HG03342 (cell line): ENCODE results near the gene DPPA5.
A peak's percentile ranks its signal among the peaks of the same experiment; 100 is the strongest.
"Not testable (repeated sequence)": the region's sequence is repeated elsewhere in the genome, so short reads cannot be mapped to it uniquely, and the experiment has no call there.

Experiments
- ATAC-seq: cut with Tn5 transposase; IDR thresholded peaks from one replicate; pipeline ENCODE4 v1.9.1; 2021; ENCODE audit warnings: mild to moderate bottlenecking, moderate library complexity; ENCODE audit not compliant: unreplicated experiment

DPPA5 gene, protein sequence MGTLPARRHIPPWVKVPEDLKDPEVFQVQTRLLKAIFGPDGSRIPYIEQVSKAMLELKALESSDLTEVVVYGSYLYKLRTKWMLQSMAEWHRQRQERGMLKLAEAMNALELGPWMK

DNA sequence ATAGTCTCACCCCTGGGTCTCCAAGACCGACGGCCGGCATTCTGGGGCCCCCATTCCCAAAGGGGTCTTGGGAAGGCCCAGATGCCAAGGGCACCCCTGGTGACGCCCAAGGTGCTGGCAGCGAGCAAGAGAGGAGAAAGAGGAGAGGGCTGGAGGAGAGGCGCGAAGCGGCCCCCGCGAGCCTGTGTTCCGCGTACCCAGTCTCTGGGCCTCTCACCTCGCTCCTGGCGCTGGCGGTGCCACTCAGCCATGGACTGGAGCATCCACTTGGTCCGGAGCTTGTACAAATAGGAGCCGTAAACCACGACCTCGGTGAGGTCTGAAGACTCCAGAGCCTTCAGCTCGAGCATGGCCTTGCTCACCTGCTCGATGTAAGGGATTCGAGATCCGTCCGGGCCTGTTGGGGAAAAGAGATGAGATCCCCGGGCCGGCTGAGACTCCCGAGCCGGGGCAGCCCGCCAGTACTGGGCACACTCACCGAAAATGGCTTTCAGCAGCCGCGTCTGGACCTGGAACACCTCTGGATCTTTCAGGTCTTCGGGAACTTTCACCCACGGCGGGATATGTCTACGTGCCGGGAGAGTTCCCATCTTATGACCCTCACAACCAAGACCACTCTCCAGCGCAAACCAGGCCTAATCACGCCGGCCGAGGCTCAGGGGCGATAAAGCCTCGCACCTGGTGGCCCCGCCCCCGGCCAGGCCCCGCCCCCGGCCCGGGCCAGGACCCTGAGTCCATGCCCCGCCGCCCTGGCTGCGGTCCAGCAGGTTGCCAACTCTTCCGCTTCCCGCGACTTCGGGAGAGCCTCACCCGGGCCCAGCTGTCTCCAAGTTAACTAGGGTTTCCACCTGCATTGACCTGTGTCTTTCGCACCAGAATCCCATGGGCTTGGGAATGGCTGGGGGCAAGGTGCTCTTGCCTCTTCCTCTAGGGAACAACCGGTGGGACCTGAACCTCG is at the start of gene DPPA5:
TSS of gene DPPA5 (minus strand) at position 641 of the 958 bp plus-strand sequence. CDS start at position 590, 51 bp downstream.
- ATAC-seq: no peak

DNA sequence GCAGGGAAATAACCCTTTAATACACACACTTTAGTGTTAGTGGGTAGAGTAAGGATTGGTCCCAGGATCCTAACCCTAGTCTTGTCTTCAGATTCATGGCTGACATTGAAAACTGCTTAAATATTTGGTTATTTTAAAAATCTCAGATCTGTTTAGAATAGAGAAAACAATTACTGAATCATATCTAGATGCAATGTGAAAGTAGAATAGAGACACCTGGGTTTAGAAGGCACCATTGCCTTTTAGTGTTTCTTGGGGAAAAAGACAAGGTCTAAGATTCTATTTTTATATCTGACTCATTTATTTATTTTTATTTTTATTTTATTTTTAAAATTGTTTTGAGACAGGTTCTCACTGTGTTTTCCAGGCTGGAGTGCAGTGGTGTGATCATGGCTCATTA is 46.6 kb upstream of the DPPA5 start:
- no peak for ATAC-seq

DNA sequence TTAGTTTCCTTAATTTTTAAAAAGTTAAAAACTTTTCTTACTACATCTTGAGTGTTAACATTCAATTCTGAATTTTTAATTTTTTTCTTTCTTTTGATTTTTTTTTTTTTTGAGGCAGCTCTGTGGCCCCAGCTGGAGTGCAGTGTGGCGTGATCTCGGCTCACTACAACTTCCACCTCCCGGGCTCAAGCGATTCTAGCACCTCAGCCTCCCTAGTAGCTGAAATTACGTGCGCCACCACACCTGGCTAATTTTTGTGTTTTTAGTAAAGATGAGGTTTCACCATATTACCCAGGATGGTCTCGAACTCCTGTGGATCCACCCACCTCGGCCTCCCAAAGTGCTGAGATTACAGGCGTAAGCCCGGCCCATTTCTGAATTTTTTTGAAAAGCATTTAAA is 41.8 kb upstream of the DPPA5 start:
- no peak for ATAC-seq

DNA sequence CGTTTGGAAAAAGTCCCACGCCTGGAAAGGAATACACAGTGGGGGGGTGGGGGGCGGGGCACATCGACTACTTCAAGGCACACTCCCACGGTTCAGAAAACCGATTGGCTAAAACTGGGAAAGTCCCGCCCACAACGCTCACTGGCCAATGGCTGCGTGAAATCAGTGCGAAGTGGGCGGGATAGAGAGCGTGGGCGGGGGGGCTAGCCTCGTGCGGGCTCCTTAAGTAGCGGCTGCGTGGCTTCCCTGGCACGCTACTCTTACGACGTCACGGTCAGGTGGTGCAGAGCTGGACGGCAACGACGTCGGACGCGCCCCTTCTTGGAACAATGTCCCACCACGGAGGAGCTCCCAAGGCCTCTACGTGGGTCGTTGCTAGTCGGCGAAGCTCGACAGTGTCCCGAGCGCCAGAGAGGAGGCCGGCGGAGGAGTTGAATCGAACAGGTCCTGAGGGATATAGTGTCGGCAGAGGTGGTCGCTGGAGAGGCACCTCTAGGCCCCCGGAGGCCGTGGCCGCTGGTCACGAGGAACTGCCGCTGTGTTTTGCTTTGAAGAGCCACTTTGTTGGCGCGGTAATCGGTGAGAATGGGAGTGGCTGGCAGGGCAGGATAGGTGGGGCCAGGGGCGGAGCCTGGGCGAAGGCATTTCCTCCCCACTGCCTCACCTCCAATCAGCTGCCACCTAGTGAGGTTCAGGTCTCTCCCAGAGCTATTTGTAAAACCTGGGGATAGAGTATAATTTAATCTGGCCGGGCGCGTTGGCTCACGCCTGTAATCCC is 40.7 kb upstream of the DPPA5 start, which contains the start of gene DDX43:
TSS of gene DDX43 (plus strand) at position 252 of the 778 bp plus-strand sequence. CDS start at position 330, 78 bp downstream.
- no peak for ATAC-seq

DNA sequence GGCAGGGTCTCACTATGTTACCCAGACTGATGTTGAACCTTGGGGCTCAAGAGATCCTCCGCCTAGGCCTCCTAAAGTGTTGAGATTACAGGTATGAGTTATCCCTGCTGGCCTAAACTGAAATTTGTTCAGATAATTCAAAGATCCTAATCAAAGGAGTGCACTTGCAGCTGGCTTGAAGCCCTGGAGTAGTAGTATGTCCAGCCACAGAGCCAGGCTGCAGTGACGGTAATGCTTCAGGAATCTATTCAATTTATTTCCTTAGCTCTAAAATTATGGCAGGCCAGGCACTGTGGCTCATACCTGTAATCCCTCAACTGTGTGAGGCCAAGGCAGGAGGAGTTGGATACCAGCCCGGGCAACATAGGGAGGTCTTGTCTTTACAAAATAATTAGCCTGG is 39.2 kb upstream of the DPPA5 start:
- ATAC-seq: no peak

DNA sequence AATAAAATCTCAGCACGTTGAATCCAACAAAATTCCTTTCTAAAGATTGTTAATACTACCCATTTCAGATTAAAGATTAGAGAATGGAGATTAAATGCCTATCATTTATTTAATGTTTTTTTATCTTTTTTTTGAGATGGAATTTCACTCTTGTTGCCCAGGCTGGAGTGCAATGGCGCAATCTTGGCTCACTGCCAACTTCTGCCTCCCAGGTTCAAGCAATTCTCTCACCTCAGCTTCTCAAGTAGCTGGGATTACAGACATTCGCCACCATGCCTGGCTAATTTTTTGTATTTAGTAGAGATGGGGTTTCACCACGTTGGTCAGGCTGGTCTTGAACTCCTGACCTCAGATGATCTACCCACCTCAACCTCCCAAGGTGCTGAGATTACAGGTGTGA is 38.1 kb upstream of the DPPA5 start:
- not testable (repeated sequence) for ATAC-seq

DNA sequence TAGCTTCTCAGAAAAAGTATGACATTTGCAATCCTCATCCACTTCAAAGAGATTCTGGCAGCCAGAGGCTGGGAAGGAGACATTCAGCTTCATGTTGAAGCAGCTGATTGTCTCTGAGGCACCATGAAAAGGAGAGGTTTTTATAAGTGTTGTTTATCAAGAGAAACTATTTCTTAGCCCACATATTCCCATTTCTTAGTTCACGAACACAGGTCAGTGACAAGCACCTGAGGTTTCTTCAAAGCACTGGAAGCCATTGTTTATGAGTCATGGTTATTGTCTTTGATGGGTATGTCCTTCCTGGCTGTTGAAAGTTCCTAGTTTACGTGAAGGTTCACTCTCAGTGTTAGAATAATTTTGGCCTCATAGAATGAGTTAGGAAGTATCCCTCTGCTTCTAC is 37.6 kb upstream of the DPPA5 start:
- no peak for ATAC-seq

DNA sequence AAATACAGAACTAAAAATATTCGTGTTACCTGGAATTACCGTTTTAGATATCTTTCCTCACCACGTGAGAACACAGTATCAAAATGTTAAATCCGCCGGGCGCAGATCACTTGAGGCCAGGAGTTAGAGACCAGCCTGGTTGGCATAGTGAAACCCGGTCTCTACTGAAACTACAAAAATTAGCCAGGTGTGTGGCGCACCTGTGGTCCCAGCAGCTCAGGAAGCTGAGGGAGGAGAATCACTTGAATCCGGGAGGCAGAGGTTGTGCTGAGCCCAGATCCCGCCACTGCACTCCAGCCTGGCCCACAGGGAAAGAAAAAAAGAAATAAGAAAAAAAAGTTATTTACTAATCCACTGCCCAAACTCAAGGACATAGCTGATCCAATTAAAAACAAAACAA is 35.8 kb upstream of the DPPA5 start:
- no peak for ATAC-seq

DNA sequence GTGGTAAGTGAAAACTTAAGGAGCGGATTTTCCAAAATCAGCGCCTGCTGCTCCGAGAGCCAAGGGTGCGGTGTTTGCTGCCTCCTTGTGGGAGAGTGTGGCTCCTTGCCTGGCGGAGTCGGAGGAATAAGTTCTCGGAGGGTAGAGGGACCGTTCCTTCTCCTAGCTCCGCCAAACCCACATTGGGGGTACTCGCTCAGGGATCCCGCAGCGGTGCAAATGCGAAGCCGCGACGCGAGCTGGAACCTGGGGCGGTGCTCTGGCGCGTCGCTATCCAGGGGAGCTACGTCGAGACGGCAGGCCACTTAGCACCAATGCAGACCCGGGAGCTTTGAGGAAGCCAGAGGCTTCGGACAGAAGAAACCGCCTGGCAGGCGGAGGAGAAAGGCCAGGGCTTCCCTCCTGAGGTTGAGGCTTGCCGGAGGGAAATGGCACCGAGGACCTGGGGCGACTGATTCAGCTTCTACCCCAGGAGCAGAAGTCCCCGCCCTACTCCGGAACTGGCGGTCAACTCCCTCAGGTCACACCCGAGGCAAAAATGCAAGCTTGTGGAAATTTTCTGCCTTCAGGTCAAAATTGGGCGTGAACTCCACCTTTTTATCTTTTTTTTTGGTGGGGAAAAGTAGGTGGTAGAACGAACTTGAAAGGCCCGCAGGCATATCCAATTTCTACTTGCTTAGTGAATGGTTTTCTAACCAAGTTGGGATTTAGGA is 34.9 kb upstream of the DPPA5 start:
- ATAC-seq: peak; percentile 67

DNA sequence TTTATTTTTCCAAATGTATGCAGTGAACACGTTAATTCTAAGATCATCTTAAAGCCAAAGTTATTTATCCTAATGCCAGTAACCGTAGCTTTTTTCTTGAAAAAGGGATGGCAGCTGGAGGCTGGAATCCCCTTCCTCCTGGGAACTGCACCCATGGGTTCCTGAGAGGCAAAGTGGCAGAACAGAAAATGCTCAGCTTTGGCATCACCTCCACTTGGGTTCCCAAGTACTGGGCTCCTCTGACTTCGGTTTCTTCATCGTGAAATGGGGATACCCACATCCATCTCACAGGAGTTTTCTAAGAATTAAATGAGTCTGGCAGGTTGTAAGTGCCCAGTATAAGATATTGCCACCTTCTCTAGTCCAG is 34.3 kb upstream of the DPPA5 start:
- ATAC-seq: peak; percentile 15

DNA sequence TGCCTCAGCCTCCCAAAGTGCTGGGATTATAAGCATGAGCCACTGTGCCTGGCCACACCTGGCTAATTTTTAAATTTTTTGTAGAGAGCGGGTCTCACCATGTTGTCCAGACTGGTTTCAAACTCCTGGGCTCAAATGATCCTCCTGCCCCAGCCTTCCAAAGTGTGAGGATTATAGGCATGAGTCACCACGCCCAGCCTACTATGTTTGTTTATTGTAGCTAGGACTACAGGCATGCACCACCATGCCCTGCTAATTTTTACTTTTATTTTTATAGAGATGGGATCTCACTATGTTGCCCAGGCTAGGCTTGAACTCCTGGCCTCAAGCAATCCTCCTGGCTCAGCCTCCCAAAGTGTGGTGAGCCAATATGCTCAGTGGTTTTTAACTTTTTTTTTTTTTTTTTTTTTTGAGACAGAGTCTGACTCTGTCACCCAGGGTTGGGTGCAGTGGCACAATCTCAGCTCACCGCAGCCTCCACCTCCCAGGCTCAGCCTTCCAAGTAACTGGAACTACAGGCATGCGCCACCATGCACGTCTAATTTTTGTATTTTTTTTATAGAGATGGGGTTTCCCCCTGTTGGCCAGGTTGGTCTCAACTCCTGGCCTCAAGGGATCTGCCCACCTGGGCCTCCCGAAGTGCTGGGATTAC is 28.5 kb upstream of the DPPA5 start:
- no peak for ATAC-seq

DNA sequence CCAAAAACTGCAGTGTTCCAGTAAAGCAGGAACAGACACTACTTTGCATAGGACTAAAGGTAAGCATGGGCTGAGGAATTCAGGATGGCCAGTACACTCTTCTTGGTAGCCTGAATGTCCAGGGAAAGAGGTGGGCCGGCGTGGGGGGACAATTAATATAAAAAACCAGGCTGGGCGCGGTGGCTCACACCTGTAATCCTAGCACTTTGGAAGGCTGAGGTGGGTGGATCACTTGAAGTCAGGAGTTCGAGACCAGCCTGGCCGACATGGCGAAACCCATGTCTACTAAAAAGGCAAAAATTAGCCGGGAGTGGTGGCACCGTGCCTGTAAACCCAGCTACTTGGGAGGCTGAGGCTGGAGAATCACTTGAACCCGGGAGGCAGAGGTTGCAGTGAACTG is 27.5 kb upstream of the DPPA5 start:
- ATAC-seq: not testable (repeated sequence)

DNA sequence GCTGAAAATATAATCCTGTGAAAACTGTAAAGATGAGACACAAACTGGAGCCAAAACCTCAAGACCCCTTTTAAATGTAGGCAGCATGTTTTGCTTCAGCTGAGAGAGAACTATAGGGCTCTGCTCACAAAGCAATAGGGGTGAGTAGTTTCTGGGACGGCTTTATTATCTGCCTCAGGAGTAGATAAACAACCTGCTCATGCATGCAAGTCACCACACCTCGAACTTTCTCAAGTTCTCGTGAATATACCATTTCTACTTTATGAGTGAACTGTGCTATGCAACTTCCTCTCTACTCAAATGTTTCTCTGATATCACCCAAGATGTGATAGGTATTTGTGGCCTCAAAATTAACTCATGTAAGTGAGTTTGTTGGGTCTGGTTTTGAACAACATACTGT is 23.1 kb upstream of the DPPA5 start:
- ATAC-seq: no peak

DNA sequence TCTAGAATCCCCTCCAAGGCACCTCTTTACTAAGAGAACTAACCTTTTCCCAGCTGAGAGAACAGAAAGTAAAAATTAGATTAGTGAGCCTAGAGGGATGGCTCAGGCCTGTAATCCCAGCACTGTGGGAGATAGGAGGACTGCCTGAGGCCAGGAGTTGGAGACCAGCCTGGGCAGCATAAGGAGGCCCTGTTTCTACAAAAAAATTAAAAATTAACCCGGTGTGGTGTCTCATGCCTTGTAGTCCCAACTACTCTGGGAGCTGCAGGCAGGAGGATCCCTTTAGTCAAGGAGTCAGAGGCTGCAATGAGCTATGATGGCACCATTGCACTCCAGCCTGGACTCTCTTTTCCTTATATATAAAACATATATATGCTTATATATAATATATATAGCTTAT is 21.1 kb upstream of the DPPA5 start:
- ATAC-seq: no peak

DNA sequence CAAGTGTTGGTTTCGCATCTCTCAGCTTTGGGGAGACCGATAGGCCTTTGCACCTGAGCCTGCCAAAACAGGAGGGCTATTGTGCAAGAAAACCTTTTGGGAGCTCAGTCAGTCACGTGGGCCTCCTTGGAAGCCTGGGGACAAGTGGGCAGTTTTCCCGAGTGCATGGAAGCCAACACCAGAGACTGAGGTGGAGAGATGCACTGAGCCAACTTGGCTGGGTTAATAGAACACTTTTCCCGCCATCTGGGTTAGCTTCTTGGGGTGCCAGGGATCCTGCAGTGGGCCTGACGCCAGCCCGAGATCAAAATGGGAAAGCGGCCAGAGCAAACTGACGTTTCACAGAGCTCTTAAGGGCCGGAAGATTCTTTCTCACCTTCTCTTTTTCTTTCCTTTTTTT is 18.4 kb upstream of the DPPA5 start:
- no peak for ATAC-seq

DNA sequence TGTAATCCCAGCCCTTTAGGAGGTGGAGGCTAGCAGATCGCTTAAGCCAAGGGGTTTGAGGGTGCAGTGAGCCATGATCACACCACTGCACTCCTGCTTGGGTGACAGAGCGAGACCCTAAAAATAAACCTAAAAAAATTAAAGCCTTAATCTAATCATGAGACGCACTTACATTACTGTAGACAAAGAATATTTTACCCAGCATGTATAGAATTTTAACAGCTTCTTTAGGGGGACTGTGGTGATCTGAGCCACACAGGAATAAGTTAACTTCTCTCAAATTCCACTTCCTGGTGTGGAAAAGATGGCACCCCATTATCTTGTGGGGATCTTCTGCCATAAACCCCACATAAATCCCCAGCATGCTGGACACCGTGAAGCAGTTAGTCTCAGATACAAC is 17.9 kb upstream of the DPPA5 start:
- no peak for ATAC-seq

DNA sequence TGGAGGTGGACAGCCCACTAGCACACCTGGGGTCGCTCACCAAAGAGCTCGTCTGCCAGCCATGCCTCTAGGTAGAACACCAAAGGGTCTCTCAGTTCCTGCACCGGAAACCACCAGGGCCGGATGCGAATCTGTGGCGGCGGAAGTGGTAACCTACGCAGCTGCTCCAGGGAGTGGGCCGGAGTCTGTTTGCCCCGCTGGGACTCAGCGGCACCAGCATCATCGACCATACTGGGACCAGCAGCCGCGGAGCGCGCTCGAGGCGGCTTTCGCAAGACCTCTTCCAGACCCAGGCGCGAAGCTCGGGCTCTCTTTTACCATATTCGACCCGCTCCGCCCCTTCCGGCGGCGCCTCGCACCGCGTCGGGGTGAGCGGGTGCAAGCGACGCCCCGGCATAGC is 15.5 kb upstream of the DPPA5 start, which contains the start of gene OOEP:
TSS of gene OOEP (minus strand) at position 335 of the 400 bp plus-strand sequence. CDS start at position 230, 105 bp downstream.
- ATAC-seq: no peak

DNA sequence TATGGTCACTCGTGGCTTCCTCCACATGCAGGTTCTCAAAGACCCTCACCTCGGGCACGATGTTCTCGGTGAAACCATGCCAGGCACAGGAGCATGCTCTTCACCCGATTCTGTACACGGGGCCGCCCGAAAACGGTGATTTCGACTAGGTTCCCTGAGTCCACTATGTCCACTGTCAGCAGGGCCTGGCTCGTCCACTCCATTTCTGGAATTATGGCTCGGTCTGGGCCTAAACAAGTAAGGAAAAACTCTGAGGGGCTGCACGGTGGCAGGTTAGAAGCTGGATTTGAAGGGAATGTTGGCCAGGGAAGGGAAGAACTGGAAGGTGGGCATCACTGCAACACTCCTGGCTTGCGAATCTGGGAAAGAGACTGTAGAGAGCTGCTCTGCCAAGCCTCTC is 15.1 kb upstream of the DPPA5 start:
- ATAC-seq: no peak

DNA sequence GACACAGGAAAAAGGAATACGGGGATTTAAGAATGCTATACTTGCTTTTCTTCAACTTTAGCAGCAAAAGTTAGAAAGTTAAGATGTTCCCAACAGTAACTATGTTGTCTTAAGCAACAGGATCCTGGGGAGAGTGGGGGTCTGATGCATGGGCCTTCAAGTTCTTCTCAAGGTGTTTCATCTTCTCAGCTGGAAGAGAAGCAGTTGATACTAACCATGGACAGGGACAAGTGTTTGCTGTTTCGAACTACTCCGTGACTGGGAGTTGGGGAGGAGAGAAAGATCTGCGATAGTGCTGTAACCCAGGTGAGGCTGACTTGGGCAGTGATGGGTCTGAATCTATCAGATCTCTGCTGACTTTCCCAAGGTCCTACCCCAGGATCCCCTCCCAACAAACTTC is 14.6 kb upstream of the DPPA5 start:
- ATAC-seq: no peak

DNA sequence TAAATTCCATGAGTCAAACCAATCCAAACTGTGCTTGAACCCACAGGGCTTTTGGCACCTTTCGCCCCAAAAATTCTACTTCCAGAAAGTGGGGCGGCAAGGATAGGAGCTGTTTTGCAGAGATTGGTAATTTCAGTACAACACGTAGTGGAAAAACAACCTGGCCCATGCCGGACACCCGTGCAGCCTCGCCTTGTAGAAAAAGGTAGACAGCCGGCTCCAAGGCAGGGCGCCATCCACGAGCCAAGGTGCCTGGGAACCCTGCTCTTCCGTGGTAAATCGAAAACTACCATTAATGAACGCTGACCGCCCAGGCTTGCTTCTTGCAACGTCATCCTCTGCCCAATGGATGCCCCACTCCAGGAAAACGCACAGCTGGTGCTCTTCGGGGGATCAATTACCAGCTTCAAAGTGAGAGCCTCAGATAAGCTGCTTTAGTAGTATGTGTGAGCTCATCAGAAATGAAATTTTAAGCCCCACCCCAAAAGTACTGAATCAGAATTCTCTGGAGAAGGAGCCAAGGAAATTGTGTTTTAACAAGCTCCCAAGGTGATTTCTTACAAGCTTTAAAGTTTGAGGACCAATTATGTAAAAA is 13.8 kb upstream of the DPPA5 start:
- ATAC-seq: no peak
